SK-N-SH (cell line): ENCODE data around the gene MC1R. TPM values are rescaled to one million over a fixed set of nuclear protein-coding genes. Genes with fewer than 3 reads are reported as not detected.

ENCODE experiments used
- CTCF ChIA-PET: fragments of 300-600, 350-600 bp; formaldehyde crosslinking; extraction: SDS; loops from one replicate; lab custom pipeline; 2021; lab: Yijun Ruan, JAX
- POLR2A ChIA-PET: fragments of 350-600 bp; sonication (Branson Sonifier 250); formaldehyde crosslinking; extraction: SDS; loops from one replicate; lab custom pipeline; 2020; ENCODE audit warnings: antibody characterized with exemption, inconsistent platforms; lab: Yijun Ruan, JAX
- DNase-seq: peaks from one replicate; pipeline ENCODE4 v3.0.0; 2012
- H2AFZ ChIP-seq: fragments of 200-600 bp; sonication (generic); 2 replicates; pipeline ENCODE4 v1.8.1; 2016; ENCODE audit warnings: antibody characterized with exemption, mild to moderate bottlenecking, low read depth
- H3F3A ChIP-seq: fragments of 200-600 bp; sonication (generic); replicated peaks from 2 replicates; pipeline ENCODE3; 2016; ENCODE audit warnings: antibody characterized with exemption, mild to moderate bottlenecking; ENCODE audit not compliant: insufficient read depth
- H3K27ac ChIP-seq, 2 experiments: fragments of 200-500 bp in 1 of 2; fragments of 200-600 bp in 1 of 2; sonication (Bioruptor generic) in 1 of 2; sonication (generic), shearing (Covaris generic) in 1 of 2; 2 replicates each; pipeline versions ENCODE4 v1.5.1 to v1.6.1; 2014 to 2016; ENCODE audit warnings: low read depth in 2 of 2, inconsistent platforms in 1 of 2, low read length in 1 of 2, mild to moderate bottlenecking in 1 of 2, mixed read lengths in 1 of 2
- H3K27me3 ChIP-seq: fragments of 200-600 bp; sonication (generic), shearing (Covaris generic); 2 replicates; pipeline ENCODE4 v1.6.1; 2016; ENCODE audit warnings: mixed run types; ENCODE audit not compliant: insufficient read depth
- H3K36me3 ChIP-seq, 2 experiments: fragments of 200-500 bp in 1 of 2; fragments of 200-600 bp in 1 of 2; sonication (Bioruptor generic) in 1 of 2; sonication (generic) in 1 of 2; replicated peaks in 1 of 2; 2 replicates each; pipeline versions ENCODE3 to v1.5.1; 2014 to 2016; ENCODE audit warnings: low read length in 1 of 2, mild to moderate bottlenecking in 1 of 2; ENCODE audit not compliant: insufficient read depth in 2 of 2, control insufficient read depth in 1 of 2
- H3K4me1 ChIP-seq, 2 experiments: fragments of 200-500 bp in 1 of 2; fragments of 200-600 bp in 1 of 2; sonication (Bioruptor generic) in 1 of 2; sonication (generic), shearing (Covaris generic) in 1 of 2; 2 replicates each; pipeline versions ENCODE4 v1.5.1 to v1.6.1; 2014 to 2016; ENCODE audit warnings: low read depth in 1 of 2, low read length in 1 of 2, mixed run types in 1 of 2; ENCODE audit not compliant: insufficient read depth in 2 of 2, control insufficient read depth in 1 of 2
- H3K4me2 ChIP-seq: fragments of 200-600 bp; sonication (generic), shearing (Covaris generic); 2 replicates; pipeline ENCODE4 v1.6.1; 2017; ENCODE audit warnings: mixed run types
- H3K4me3 ChIP-seq, 2 experiments: fragments of 200-500 bp in 1 of 2; fragments of 200-600 bp in 1 of 2; sonication (Bioruptor generic) in 1 of 2; sonication (generic), shearing (Covaris generic) in 1 of 2; 2 replicates each; pipeline versions ENCODE4 v1.5.1 to v1.8.1; 2014 to 2016; ENCODE audit warnings: low read depth in 2 of 2, inconsistent platforms in 1 of 2, low read length in 1 of 2, mild to moderate bottlenecking in 1 of 2, mixed read lengths in 1 of 2, moderate library complexity in 1 of 2
- H3K79me2 ChIP-seq: fragments of 200-600 bp; sonication (generic); 2 replicates; pipeline ENCODE4 v1.8.1; 2017; ENCODE audit warnings: mild to moderate bottlenecking; ENCODE audit not compliant: insufficient read depth
- H3K9ac ChIP-seq: fragments of 200-600 bp; sonication (generic); 2 replicates; pipeline ENCODE4 v1.6.1; 2017; ENCODE audit warnings: mixed run types
- H3K9me2 ChIP-seq: fragments of 200-600 bp; sonication (generic); 2 replicates; pipeline ENCODE4 v1.6.1; 2017; ENCODE audit warnings: mixed run types
- H3K9me3 ChIP-seq: fragments of 200-600 bp; sonication (generic); 2 replicates; pipeline ENCODE4 v1.6.1; 2017; ENCODE audit warnings: mixed run types, mild to moderate bottlenecking, moderate library complexity
- H4K20me1 ChIP-seq: fragments of 200-600 bp; sonication (generic); 2 replicates; pipeline ENCODE4 v1.6.1; 2017; ENCODE audit warnings: mild to moderate bottlenecking, mixed run types; ENCODE audit not compliant: insufficient read depth
- CHD2 ChIP-seq: fragments of 150-350 bp; IDR thresholded peaks from 2 replicates; pipeline ENCODE4 v1.6.1; 2018; ENCODE audit warnings: low read length; ENCODE audit not compliant: partially characterized antibody
- EP300 ChIP-seq, 2 experiments: IDR thresholded peaks; 2 replicates each; pipeline versions ENCODE4 v1.4.0 to v1.6.1; 2012; ENCODE audit warnings: borderline replicate concordance in 1 of 2, low read depth in 1 of 2, low read length in 1 of 2
- FOSL2 ChIP-seq: IDR thresholded peaks from 2 replicates; pipeline ENCODE4 v1.4.0; 2012; ENCODE audit warnings: low read depth, mild to moderate bottlenecking, moderate library complexity, borderline replicate concordance
- FOXJ3 ChIP-seq: sonication (generic); formaldehyde crosslinking; IDR thresholded peaks from 2 replicates; pipeline ENCODE4 v1.5.1; 2020; ENCODE audit warnings: mild to moderate bottlenecking, missing genetic modification reagents
- GABPA ChIP-seq: IDR thresholded peaks from 2 replicates; pipeline ENCODE4 v1.4.0; 2012; ENCODE audit warnings: low read depth, mild to moderate bottlenecking
- JUND ChIP-seq: IDR thresholded peaks from 2 replicates; pipeline ENCODE4 v1.4.0; 2012
- MAX ChIP-seq: IDR thresholded peaks from 2 replicates; pipeline ENCODE4 v1.4.0; 2012; ENCODE audit warnings: low read depth
- MEF2A ChIP-seq: IDR thresholded peaks from 2 replicates; pipeline ENCODE4 v1.4.0; 2012; ENCODE audit warnings: low read depth, borderline replicate concordance
- NFIC ChIP-seq: IDR thresholded peaks from 2 replicates; pipeline ENCODE4 v1.4.0; 2012; ENCODE audit warnings: borderline replicate concordance
- PBX3 ChIP-seq: IDR thresholded peaks from 2 replicates; pipeline ENCODE4; 2012
- POLR2AphosphoS5 ChIP-seq: IDR thresholded peaks from 2 replicates; pipeline ENCODE4 v1.6.1; 2012; ENCODE audit warnings: low read depth, low read length
- RFX5 ChIP-seq: IDR thresholded peaks from 2 replicates; pipeline ENCODE4 v1.6.1; 2012; ENCODE audit warnings: mild to moderate bottlenecking, improper control_type of control experiment, low read length
- SMC3 ChIP-seq: IDR thresholded peaks from 2 replicates; pipeline ENCODE4 v1.6.1; 2012; ENCODE audit warnings: low read depth, low read length, improper control_type of control experiment
- TAF1 ChIP-seq: IDR thresholded peaks from 2 replicates; pipeline ENCODE4 v1.6.1; 2012; ENCODE audit warnings: low read depth, mild to moderate bottlenecking, low read length, moderate library complexity, borderline replicate concordance
- TCF12 ChIP-seq: IDR thresholded peaks from 2 replicates; pipeline ENCODE4 v1.4.0; 2012
- TEAD4 ChIP-seq: IDR thresholded peaks from 2 replicates; pipeline ENCODE4 v1.4.0; 2012; ENCODE audit warnings: mild to moderate bottlenecking, borderline replicate concordance; ENCODE audit not compliant: insufficient read depth
- USF1 ChIP-seq: IDR thresholded peaks from 2 replicates; pipeline ENCODE4 v1.4.0; 2012; ENCODE audit warnings: low read depth, borderline replicate concordance
- ZBTB33 ChIP-seq: IDR thresholded peaks from 2 replicates; pipeline ENCODE4 v1.4.0; 2012; ENCODE audit warnings: low read depth, borderline replicate concordance
- WGBS: methylation state at CpG from one replicate; pipeline ENCODE4 v1.1.6; 2017; ENCODE audit warnings: low lambda C conversion rate; 5-methylcytosine and 5-hydroxymethylcytosine counted together
- polyA plus RNA-seq, 3 experiments: library from polyadenylated mRNA; depleted of rRNA; stranded (reverse); fragments of >200 nt; gene quantifications; 2 replicates each; pipeline ENCODE4 v1.2.3, GENCODE V29; 2012

Gene MC1R
- polyA plus RNA-seq, 1 of the 3 experiments (the other 2 are of a cell fraction), result 11.1 TPM

DNA sequence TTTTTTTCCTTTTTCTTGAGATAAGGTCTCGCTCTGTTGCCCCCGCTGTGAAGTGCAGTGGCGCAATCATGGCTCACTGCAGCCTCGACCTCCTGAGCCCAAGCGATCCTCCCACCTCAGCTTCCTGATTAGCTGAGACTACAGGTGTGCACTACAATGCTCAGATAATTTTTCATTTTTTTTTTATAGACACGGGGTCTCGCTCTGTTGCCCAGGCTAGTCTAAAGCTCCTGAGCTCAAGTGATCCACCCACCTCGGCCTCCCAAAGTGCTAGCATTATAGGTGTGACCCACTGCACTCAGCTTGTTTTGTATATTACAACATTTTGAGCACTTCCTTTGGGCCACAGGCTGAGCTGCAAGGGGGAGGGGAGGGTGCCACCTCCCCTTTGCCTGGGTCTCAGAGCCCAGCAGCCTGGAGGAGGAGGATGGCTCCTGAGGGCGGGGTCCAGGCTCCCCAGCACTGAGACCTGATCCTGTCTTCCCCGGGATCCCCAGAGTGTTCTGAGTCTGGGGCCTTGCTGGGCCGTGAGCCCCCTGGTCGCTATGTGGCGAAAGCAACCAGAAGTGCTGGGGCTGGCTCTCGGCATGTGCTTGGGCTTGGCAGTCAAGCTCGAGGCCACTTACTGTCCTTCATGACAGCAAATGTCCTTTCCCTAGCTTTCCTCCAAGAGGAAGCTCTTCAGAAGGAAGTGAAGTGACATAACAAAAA, 38.0 kb downstream of the MC1R start (continued):
- TF ChIP-seq RFX5 (no peak), JUND (no peak), CHD2 (no peak), TAF1 (no peak)

GRCh38 chr16:89957216-89957785, 38.6 kb downstream of the MC1R start:
- H3K4me2 ChIP-seq, result no peak overlapping the region
- H3K9me3 ChIP-seq, result no peaks in the 10 kb centered on the region
- H3K4me3 ChIP-seq, result no peak overlapping the region
- no peaks in the 10 kb centered on the region for H3K27me3 ChIP-seq
- no peak overlapping the region for H2AFZ ChIP-seq
- peaks cover 0 to 23% of the 10 kb centered on the region in 2 experiments for H3K36me3 ChIP-seq
- no peak overlapping the region for H3K9ac ChIP-seq
- H3K27ac ChIP-seq, result no peak overlapping the region
- 99% methylated on average over 18 of the region's 23 CpGs for WGBS
- H3K9me2 ChIP-seq, result no peaks in the 10 kb centered on the region
- peaks cover 0 to 6% of the 10 kb centered on the region in 2 experiments; a peak in 1 of 4 replicates for H3K4me1 ChIP-seq
- H4K20me1 ChIP-seq, result no peaks in the 10 kb centered on the region
- H3F3A ChIP-seq, result no peaks in the 10 kb centered on the region
- DNase-seq, result no peak
- TF ChIP-seq TCF12, result no peak
- no peak for TF ChIP-seq MEF2A
- no peak for TF ChIP-seq FOXJ3 (CRISPR knock-in tag)
- no peak for TF ChIP-seq SMC3
- TF ChIP-seq GABPA, result no peak
- TF ChIP-seq NFIC, result no peak
- TF ChIP-seq POLR2AphosphoS5, result no peak
- TF ChIP-seq EP300 (IDR thresholded peaks at IDR 0.05; ENCODE audit: borderline replicate concordance in 1 of 2, low read depth in 1 of 2, low read length in 1 of 2), result no peak
- no peak for TF ChIP-seq PBX3
- no peak for TF ChIP-seq FOSL2
- TF ChIP-seq TEAD4, result no peak
- TF ChIP-seq ZBTB33, result no peak
- TF ChIP-seq MAX, result no peak
- TF ChIP-seq USF1, result no peak
- peaks cover 9% of the 10 kb centered on the region; the same call in 1 of the 2 replicates for H3K79me2 ChIP-seq
- ChIA-PET CTCF (interaction anchor here (2.0 kb wide), 1 partner anchor 8 kb away, joined by 6 read pairs; no protein-coding TSS in a partner anchor), POLR2A (interaction anchor here (0.6 kb wide), 1 partner anchor 17 kb away, joined by 3 read pairs; no protein-coding TSS in a partner anchor)
